A549 (cell line): ENCODE measurements around the gene LAT.

Source experiments
- BCL3 ChIP-seq: fragments of >200 bp; sonication (Bioruptor Twin); formaldehyde crosslinking; IDR thresholded peaks from 3 replicates; pipeline ENCODE4 v1.6.1; 2016
- CHD4 ChIP-seq: fragments of 200-600 bp; sonication (generic); IDR thresholded peaks from 2 replicates; pipeline ENCODE4 v1.6.1; 2016; ENCODE audit warnings: antibody characterized with exemption, mild to moderate bottlenecking, borderline replicate concordance
- CTCF ChIP-seq: fragments of >200 bp; sonication (Bioruptor Twin); formaldehyde crosslinking; IDR thresholded peaks from 3 replicates; pipeline ENCODE4 v1.5.1; 2016
- E2F6 ChIP-seq: IDR thresholded peaks from 2 replicates; pipeline ENCODE4 v1.6.1; 2012; ENCODE audit warnings: low read depth, borderline replicate concordance
- EP300 ChIP-seq, 2 experiments: fragments of >200 bp; sonication (Bioruptor Twin); formaldehyde crosslinking; IDR thresholded peaks; 2 replicates in 1 of 2; 3 replicates in 1 of 2; pipeline ENCODE4 v1.6.1; 2016 to 2017
- ESRRA ChIP-seq: fragments of 150-350 bp; IDR thresholded peaks from 2 replicates; pipeline ENCODE4 v1.6.1; 2014; ENCODE audit warnings: mild to moderate bottlenecking, low read length, borderline replicate concordance
- HOXB5 ChIP-seq: fragments of 250-450 bp; sonication (Bioruptor Pico); IDR thresholded peaks from 2 replicates; pipeline ENCODE4 v1.5.0; 2020; ENCODE audit warnings: mild to moderate bottlenecking, moderate library complexity
- JUNB ChIP-seq: fragments of >200 bp; sonication (Bioruptor Twin); formaldehyde crosslinking; IDR thresholded peaks from 2 replicates; pipeline ENCODE4 v1.6.1; 2016
- POLR2A ChIP-seq: IDR thresholded peaks from 2 replicates; pipeline ENCODE4 v1.6.1; 2012; ENCODE audit warnings: mild to moderate bottlenecking, low read length
- USF2 ChIP-seq: fragments of 450-650 bp; IDR thresholded peaks from 2 replicates; pipeline ENCODE4 v1.6.1; 2014; ENCODE audit warnings: antibody characterized with exemption

- TF ChIP-seq CTCF (no peak), JUNB (no peak), HOXB5 (no peak), EP300 (IDR thresholded peaks at IDR 0.05) (no peak), USF2 (no peak), CHD4 (no peak), POLR2A (no peak), E2F6 (no peak), BCL3 (no peak), ESRRA (no peak)
Measured at GRCh38 chr16:29000019-29000418, 15.2 kb downstream of the LAT start.
